ENCODE results near the gene RAB5A. TPM values are rescaled to one million over a fixed set of nuclear protein-coding genes. Genes with fewer than 3 reads are reported as not detected.
"Not testable (repeated sequence)": the region's sequence is repeated elsewhere in the genome, so short reads cannot be mapped to it uniquely, and the experiment has no call there.

RAB5A gene
- polyA plus RNA-seq, 12 donors: 35.7 to 71.9 (median 47.4) TPM; not detected in 1

GRCh38 chr3:19945969-19946831, 697 bp upstream of the RAB5A start:
- DNase-seq: no peak

GRCh38 chr3:19947549-19948225, 790 bp downstream of the RAB5A start:
- DNase-seq: peak; percentile 63

DNA sequence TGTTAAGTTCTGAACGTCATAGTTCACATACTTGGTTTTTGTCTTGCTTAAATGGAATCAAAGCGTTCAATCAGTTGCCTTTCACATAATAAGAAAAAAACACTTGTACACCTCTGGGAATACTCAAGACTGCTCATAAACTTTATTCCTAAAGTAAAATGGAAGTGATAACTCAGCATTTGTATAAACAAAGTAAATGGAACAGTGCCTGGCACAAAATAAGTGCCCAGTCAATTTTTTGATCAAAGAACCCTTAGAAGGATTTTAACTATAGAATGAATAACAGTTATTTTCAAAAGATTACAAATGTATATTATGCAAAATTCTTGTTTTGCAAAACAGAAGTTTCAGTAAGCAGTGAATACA, 1.3 kb downstream of the RAB5A start:
- DNase-seq: no peak

- no peak for DNase-seq
These were observed 3.4 kb downstream of the RAB5A start for GRCh38 chr3:19950316-19950715.

DNA sequence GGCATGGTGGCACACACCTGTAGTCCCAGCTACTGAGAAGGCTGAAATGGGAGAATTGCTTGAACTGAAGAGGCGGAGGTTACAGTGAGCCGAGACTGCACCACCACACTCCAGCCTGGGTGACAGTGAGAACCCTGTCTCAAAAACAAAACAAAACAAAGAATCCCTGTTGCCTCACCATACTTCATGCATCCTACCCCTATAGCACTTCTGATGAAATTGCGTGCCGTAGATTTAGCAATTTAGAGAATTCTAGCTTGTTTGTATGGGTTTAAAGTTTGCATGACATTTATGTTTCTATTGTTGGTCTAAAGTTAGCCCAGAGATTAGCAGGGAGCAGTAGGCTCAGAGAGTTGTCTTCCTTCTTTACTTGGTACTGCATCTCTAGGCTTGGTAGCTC, 7.8 kb downstream of the RAB5A start:
- DNase-seq: no peak

DNA sequence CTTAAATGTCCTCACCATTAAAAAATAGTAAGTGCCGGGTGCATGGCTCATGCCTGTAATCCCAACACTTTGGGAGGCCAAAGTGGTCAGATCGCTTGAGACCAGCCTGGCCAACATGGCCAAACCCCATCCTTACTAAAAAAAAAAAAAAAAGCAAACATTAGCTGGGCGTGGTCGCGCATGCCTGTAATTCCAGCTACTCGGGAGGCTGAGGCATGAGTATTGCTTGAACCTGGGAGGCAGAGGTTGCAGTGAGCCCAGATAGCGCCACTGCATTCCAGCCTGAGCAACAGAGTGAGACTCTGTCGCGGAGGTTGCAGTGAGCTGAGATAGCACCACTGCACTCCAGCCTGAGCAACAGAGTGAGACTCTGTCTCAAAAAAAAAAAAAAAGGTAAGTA, 10.5 kb downstream of the RAB5A start:
- not testable (repeated sequence) for DNase-seq

DNA sequence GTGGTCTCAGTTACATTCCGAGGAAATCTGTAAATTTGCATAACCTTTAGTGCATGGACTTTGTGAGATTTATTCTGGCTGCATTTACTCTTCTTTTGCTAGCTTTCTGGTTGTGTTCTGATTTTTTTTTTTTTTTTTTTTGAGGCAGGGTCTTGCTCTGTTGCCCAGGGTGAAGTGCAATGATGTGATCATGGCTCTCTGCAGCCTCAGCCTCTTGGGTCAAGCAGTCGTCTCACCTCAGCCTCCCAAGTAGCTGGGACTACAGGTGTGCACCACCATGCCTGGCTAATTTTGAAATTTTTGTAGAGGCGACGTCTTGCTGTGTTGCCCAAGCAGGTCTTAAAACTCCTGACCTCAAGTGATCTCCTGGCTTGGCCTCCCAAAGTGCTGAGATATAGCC, 12.6 kb downstream of the RAB5A start:
- no peak for DNase-seq

- no peak for DNase-seq
These were observed 13.8 kb downstream of the RAB5A start for GRCh38 chr3:19960696-19961095.

GRCh38 chr3:19961960-19962359, 15.1 kb downstream of the RAB5A start:
- no peak for DNase-seq

- DNase-seq: no peak
These were observed 20.3 kb downstream of the RAB5A start for GRCh38 chr3:19967208-19967607.

GRCh38 chr3:19967812-19968211, 20.9 kb downstream of the RAB5A start:
- no peak for DNase-seq

- no peak for DNase-seq
These were observed 23.4 kb downstream of the RAB5A start for GRCh38 chr3:19970327-19970726.

- no peak for DNase-seq
These were observed 25.2 kb downstream of the RAB5A start for GRCh38 chr3:19972054-19972453.

DNA sequence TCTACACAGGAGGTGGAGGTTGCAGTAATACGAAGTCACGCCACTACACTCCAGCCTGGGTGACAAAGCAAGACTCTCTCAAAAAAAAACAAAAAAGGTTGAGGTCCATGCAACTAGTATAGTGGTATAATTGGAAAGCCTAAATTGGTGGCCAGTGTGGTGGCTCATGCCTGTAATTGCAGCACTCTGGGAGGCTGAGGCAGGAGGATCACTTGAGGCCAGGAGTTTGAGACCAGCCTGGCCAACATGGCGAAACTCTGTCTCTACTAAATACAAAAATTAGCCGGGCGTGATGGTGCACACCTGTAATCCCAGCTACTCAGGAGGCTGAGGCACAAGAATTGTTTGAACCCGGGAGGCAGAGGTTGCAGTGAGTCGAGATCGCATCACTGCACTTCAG, 42.0 kb downstream of the RAB5A start:
- DNase-seq: not testable (repeated sequence)

GRCh38 chr3:19994796-19995195, 47.9 kb downstream of the RAB5A start:
- peak; percentile 45 for DNase-seq

- DNase-seq: no peak
These were observed 50.6 kb downstream of the RAB5A start for GRCh38 chr3:19997502-19997901.

- no peak for DNase-seq
These were observed 55.0 kb downstream of the RAB5A start for GRCh38 chr3:20001932-20002331.

GRCh38 chr3:20007960-20008359, 61.1 kb downstream of the RAB5A start:
- no peak for DNase-seq

DNA sequence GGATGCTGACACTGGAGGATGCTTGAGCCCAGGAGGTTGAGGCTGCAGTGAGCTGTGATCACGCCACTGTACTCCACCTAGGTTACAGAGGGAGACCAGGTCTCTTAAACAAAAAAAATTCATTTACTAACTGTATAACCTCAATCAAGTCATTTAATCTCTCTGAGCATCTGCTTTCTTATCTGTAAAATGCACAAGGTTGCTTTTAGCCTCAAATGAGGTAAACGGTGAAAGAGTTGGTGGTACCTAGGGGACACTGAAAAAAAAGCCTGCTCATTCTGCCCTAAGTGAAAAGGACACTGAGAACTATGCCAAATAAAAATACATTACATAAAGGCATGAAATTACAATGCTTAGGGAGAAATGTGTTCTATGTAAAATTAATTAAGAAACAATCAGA, 61.7 kb downstream of the RAB5A start:
- DNase-seq: no peak

DNA sequence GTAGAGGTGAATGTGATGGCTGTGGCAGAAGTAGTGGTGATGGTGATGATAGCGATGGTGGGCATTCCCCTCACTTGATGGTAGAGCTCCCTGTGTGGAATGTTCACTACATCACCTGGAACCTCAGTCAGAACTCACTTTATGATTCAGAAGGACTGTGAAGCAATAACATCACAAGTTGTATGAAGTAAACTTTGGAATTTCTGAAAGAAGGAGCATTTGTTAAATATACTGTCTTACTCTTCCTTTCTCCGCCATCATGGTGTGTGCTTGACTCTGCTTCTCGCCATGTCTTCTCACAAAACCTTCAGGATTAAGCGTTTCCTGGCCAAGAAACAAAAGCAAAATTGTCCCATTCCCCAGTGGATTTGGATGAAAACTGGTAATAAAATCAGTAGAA, 65.3 kb downstream of the RAB5A start, which contains the start of gene PP2D1:
Gene PP2D1 (minus strand): TSS at position 101 of the 400 bp plus-strand sequence. CDS start 192 bp downstream, outside the sequence.
- no peak for DNase-seq

DNA sequence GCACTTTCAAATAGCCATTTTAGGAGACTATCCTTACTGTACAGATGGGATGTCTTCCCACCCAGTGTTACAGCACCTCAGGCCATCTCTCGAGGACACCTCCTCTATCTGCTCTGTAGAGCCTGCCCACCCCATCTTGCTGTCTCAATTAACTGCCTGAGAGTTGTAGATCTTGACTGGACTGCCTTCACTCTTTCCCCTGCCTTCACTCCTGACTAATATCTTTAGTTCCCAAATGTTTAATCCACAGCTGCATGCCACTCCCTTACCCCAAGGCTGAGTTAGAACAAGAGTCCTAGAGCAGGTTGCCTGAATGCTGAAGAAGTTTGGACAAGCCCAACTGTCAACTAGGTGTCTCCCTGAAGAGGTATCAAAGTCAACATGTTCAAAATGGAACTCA, 66.5 kb downstream of the RAB5A start:
- DNase-seq: no peak

GRCh38 chr3:20015525-20015924, 68.6 kb downstream of the RAB5A start:
- DNase-seq: no peak

- not testable (repeated sequence) for DNase-seq
These were observed 69.2 kb downstream of the RAB5A start for GRCh38 chr3:20016076-20016475.
